ENCODE measurements around the gene EXOC6B. TPM values are rescaled to one million over a fixed set of nuclear protein-coding genes. Genes with fewer than 3 reads are reported as not detected.

Gene EXOC6B
- 13.0 and 13.8 TPM in 2 replicates for total RNA-seq

GRCh38 chr2:72825257-72826155, at the start of gene EXOC6B:
TSS of gene EXOC6B (minus strand) at chr2:72826033.
- H3K36me3 Mint-ChIP-seq (ENCODE audit: low read depth): peaks cover 5% of the 10 kb centered on the region
- ChIA-PET POLR2A (no interaction called here), CTCF (no interaction called here)
- H3K9me3 Mint-ChIP-seq: no peaks in the 10 kb centered on the region
- H3K27ac Mint-ChIP-seq: peak within 1 kb of the TSS; percentile 68
- H3K27me3 Mint-ChIP-seq: peaks cover 12% of the 10 kb centered on the region
- peak; percentile 79 for DNase-seq
- H3K4me3 Mint-ChIP-seq: peak within 1 kb of the TSS; percentile 97
- intact Hi-C loops (cut with micrococcal nuclease): loop anchor here (2.0 to 10.0 kb wide), 4 partner anchors 35 to 1493 kb away; partner anchors contain the start of genes ALMS1, CCT7, PRADC1 and ZNF638
- peak; percentile 89 for ATAC-seq (ENCODE audit: low read depth)
- TF ChIP-seq, protein P1, sequence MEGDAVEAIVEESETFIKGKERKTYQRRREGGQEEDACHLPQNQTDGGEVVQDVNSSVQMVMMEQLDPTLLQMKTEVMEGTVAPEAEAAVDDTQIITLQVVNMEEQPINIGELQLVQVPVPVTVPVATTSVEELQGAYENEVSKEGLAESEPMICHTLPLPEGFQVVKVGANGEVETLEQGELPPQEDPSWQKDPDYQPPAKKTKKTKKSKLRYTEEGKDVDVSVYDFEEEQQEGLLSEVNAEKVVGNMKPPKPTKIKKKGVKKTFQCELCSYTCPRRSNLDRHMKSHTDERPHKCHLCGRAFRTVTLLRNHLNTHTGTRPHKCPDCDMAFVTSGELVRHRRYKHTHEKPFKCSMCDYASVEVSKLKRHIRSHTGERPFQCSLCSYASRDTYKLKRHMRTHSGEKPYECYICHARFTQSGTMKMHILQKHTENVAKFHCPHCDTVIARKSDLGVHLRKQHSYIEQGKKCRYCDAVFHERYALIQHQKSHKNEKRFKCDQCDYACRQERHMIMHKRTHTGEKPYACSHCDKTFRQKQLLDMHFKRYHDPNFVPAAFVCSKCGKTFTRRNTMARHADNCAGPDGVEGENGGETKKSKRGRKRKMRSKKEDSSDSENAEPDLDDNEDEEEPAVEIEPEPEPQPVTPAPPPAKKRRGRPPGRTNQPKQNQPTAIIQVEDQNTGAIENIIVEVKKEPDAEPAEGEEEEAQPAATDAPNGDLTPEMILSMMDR (IDR thresholded peaks at IDR 0.05): no peak
- H3K4me1 Mint-ChIP-seq: peaks cover 24% of the 10 kb centered on the region

GRCh38 chr2:72871880-72872279, 46.0 kb upstream of the EXOC6B start:
- POLR2A ChIA-PET: no interaction called here
- no peak overlapping the region for H3K27ac Mint-ChIP-seq
- H3K4me1 Mint-ChIP-seq: no peaks in the 10 kb centered on the region
- TF ChIP-seq, protein P1 (IDR thresholded peaks at IDR 0.05): no peak
- peaks cover 19% of the 10 kb centered on the region for H3K27me3 Mint-ChIP-seq
- CTCF ChIA-PET: no interaction called here
- H3K36me3 Mint-ChIP-seq (ENCODE audit: low read depth): no peaks in the 10 kb centered on the region
- peaks cover 8% of the 10 kb centered on the region for H3K9me3 Mint-ChIP-seq
- ATAC-seq (ENCODE audit: low read depth) (no peak), DNase-seq (no peak)
- no peak overlapping the region for H3K4me3 Mint-ChIP-seq
- intact Hi-C loops (cut with micrococcal nuclease): no loop called here

DNA sequence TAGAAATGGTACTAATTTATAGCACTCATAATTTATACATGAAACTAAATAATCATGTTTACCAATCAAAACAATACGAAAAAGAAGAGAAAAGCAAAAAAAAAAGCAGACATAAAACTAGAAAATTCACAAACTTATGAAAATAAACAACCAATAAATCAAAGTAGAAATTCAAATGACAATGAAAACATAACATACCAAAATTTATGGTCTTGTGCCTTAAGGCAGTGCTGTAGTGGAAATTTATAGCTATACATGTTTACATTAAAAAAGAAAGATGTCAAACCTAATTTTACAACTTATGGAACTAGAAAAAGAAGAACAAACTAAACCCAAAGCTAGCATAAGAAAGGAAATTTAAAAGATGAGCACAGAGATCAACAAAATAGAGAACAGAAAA, 45.2 kb upstream of the EXOC6B start:
- intact Hi-C loops (cut with micrococcal nuclease): no loop called here
- Mint-ChIP-seq H3K4me1 (no peaks in the 10 kb centered on the region), H3K9me3 (peaks cover 8% of the 10 kb centered on the region), H3K4me3 (no peak overlapping the region), H3K27me3 (peaks cover 20% of the 10 kb centered on the region), H3K36me3 (ENCODE audit: low read depth) (no peaks in the 10 kb centered on the region), H3K27ac (no peak overlapping the region)
- POLR2A ChIA-PET: no interaction called here
- CTCF ChIA-PET: no interaction called here
- DNase-seq (no peak), ATAC-seq (ENCODE audit: low read depth) (no peak)
- TF ChIP-seq, protein P1 (IDR thresholded peaks at IDR 0.05): no peak

DNA sequence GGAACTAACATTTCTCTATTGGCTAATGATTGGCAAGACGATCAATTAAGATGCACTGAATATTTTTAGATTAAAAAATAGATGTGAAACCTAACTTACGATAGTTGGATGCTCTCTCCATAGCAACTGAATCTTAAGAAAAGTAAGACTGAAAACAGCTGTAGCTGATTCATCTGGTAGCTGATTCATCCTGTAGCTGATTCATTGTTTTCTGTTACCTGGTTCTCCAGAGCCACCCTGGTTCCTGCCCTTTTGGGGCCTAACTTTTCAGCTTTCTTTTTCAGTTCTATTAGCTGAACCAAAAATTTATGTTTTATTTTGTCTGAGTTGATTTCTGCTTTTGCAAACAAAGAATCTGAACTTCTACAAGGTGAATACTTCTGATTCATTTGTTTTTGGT, 38.7 kb upstream of the EXOC6B start:
- ATAC-seq (ENCODE audit: low read depth): no peak
- Mint-ChIP-seq H3K9me3 (no peaks in the 10 kb centered on the region), H3K4me3 (no peak overlapping the region), H3K27ac (no peak overlapping the region), H3K36me3 (ENCODE audit: low read depth) (no peaks in the 10 kb centered on the region), H3K27me3 (peaks cover 41% of the 10 kb centered on the region), H3K4me1 (peaks cover 16% of the 10 kb centered on the region)
- POLR2A ChIA-PET: no interaction called here
- TF ChIP-seq, protein P1 (IDR thresholded peaks at IDR 0.05): no peak
- CTCF ChIA-PET: interaction anchor here (0.8 to 2.3 kb wide), 9 partner anchors 10 to 94 kb away, joined by 3 to 6 read pairs (median 3); partner anchors contain the start of gene SPR
- no peak for DNase-seq
- intact Hi-C loops (cut with micrococcal nuclease): loop anchor here (5.0 kb wide), 1 partner anchor 1317 kb away; no protein-coding TSS in a partner anchor

DNA sequence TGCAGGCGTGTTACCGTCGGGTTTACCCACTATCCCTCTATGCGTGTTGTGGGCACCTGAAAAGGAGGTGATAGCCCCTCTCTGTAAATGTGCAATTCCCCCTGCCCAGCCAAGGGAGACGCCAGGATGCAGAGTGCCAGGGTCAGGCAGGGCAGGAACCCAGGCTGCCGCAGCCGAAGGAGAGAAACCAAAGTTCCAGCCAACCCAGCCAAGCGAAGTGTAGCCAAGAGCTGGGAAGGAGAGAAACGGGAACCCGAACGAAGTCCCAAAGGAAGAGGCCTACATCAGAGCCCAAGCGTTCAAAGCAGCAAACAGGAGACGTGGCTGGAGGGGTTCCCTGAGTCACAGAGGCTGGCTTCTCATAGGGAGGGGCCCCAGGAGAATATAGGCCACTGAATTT, 37.2 kb upstream of the EXOC6B start:
- H3K9me3 Mint-ChIP-seq: no peaks in the 10 kb centered on the region
- ATAC-seq (ENCODE audit: low read depth) (no peak), DNase-seq (no peak)
- peaks cover 39% of the 10 kb centered on the region for H3K27me3 Mint-ChIP-seq
- TF ChIP-seq, protein P1 (IDR thresholded peaks at IDR 0.05): no peak
- H3K4me1 Mint-ChIP-seq: peaks cover 16% of the 10 kb centered on the region
- H3K4me3 Mint-ChIP-seq: no peak overlapping the region
- no peak overlapping the region for H3K27ac Mint-ChIP-seq
- no peaks in the 10 kb centered on the region for H3K36me3 Mint-ChIP-seq (ENCODE audit: low read depth)
- ChIA-PET CTCF (interaction anchor here (0.5 to 2.3 kb wide), 11 partner anchors 12 to 314 kb away, joined by 3 to 13 read pairs (median 3); no protein-coding TSS in a partner anchor), POLR2A (no interaction called here)
- intact Hi-C loops (cut with micrococcal nuclease): loop anchor here (5.0 kb wide), 1 partner anchor 1316 kb away; no protein-coding TSS in a partner anchor

All from activated B cell treated with CpG ODN at 0.5 μM for 24 hours (primary cell).